K562 (cell line): ENCODE data around the gene TMEM120B. TPM values are rescaled to one million over a fixed set of nuclear protein-coding genes. Genes with fewer than 3 reads are reported as not detected.

ENCODE experiments used
- EHMT2 ChIP-seq: fragments of 450-650 bp; IDR thresholded peaks from 2 replicates; pipeline ENCODE4 v1.6.1; 2018; ENCODE audit warnings: antibody characterized with exemption
- GTF3C2 ChIP-seq: IDR thresholded peaks from 3 replicates; pipeline ENCODE4 v1.6.1; 2011; ENCODE audit warnings: borderline replicate concordance, mild to moderate bottlenecking, moderate library complexity; ENCODE audit not compliant: insufficient read length; ENCODE audit errors: extremely low read depth
- HDAC2 ChIP-seq: fragments of 450-650 bp; IDR thresholded peaks from 2 replicates; pipeline ENCODE4 v1.6.1; 2016; ENCODE audit warnings: mild to moderate bottlenecking
- NKRF ChIP-seq: fragments of 450-650 bp; IDR thresholded peaks from 2 replicates; pipeline ENCODE4 v1.6.1; 2016; ENCODE audit warnings: borderline replicate concordance
- RERE ChIP-seq: sonication (generic); formaldehyde crosslinking; IDR thresholded peaks from 2 replicates; pipeline ENCODE4 v1.8.0; 2023; ENCODE audit warnings: missing genetic modification reagents, mild to moderate bottlenecking, borderline replicate concordance
- SIRT6 ChIP-seq: IDR thresholded peaks from one replicate; pipeline ENCODE4 v1.6.1; 2012; ENCODE audit warnings: low read depth, mild to moderate bottlenecking, control low read depth, inconsistent platforms, low read length, moderate library complexity
- SMAD1 ChIP-seq: fragments of 150-350 bp; IDR thresholded peaks from 2 replicates; pipeline ENCODE4 v1.6.1; 2014; ENCODE audit warnings: low read length, low read depth; ENCODE audit not compliant: partially characterized antibody
- SMARCC2 ChIP-seq: fragments of 450-650 bp; IDR thresholded peaks from 2 replicates; pipeline ENCODE4 v1.6.1; 2017; ENCODE audit warnings: antibody characterized with exemption, moderate library complexity, mild to moderate bottlenecking, low read depth
- THRA ChIP-seq: fragments of 450-650 bp; IDR thresholded peaks from 2 replicates; pipeline ENCODE4 v1.6.1; 2017; ENCODE audit warnings: mild to moderate bottlenecking, moderate library complexity
- ZBTB5 ChIP-seq: fragments of 450-650 bp; IDR thresholded peaks from 2 replicates; pipeline ENCODE4 v1.6.1; 2017; ENCODE audit warnings: antibody characterized with exemption
- ZNF239 ChIP-seq: fragments of 250-450 bp; sonication (Bioruptor Pico); IDR thresholded peaks from 2 replicates; pipeline ENCODE4 v1.4.0; 2020; ENCODE audit warnings: mild to moderate bottlenecking
- ZNF41 ChIP-seq: fragments of 250-450 bp; sonication (Bioruptor Pico); conservative IDR thresholded peaks from 2 replicates; pipeline ENCODE4 v1.4.0; 2020; ENCODE audit warnings: mild to moderate bottlenecking
- polyA plus RNA-seq, 8 experiments: library from polyadenylated mRNA; depleted of rRNA in 4 of 8; stranded (reverse) in 5 of 8; unstranded in 3 of 8; fragments of >200 nt; fragmentation: Nextera tagmentation in 2 of 8; fragmentation: Illumina TruSeq in 1 of 8; extraction: Ambion mirVana in 2 of 8; extraction: Trizol in 1 of 8; gene quantifications; 2 replicates each; pipeline versions ENCODE4 v1.2.1 to v1.2.3, GENCODE V29; 2011 to 2014; ENCODE audit warnings: inconsistent platforms in 1 of 8, missing spikeins in 1 of 8
- total RNA-seq, 7 experiments: library from RNA; depleted of rRNA in 6 of 7; stranded (reverse); fragments of >200 nt in 6 of 7; fragmentation: Illumina TruSeq in 2 of 7; extraction: Trizol in 2 of 7; gene quantifications; 2 replicates each; pipeline versions ENCODE4 v1.2.1 to v1.2.3, GENCODE V29; 2011 to 2021; ENCODE audit warnings: low replicate concordance in 1 of 7

TMEM120B gene
- total and polyA plus RNA-seq, 9 of the 15 experiments (the other 6 are each of a cell fraction or from before 2014, with no cell fraction given) = 1.7 to 18.6 (median 7.4) TPM

GRCh38 chr12:121712461-121713256 is at the start of gene TMEM120B (continued):
- TF ChIP-seq SMAD1 = peak; percentile 49
- TF ChIP-seq ZBTB5 = no peak
- no peak for TF ChIP-seq THRA
- 0 out of 2 replicates have a peak, but pooled peaks have one; percentile 16 for TF ChIP-seq HDAC2
- no peak for TF ChIP-seq RERE
- TF ChIP-seq ZNF239 (CRISPR knock-in tag) = no peak
- TF ChIP-seq ZNF41 (CRISPR knock-in tag) = no peak
- peak; percentile 70; the same call in 1 of the 2 replicates for TF ChIP-seq NKRF
- TF ChIP-seq EHMT2 = no peak
- TF ChIP-seq SMARCC2 = no peak
- no peak for TF ChIP-seq GTF3C2
- no peak for TF ChIP-seq SIRT6
